BE2C (cell line): Measurements from ENCODE around the gene CHCHD6.

Source experiments
- DNase-seq: peaks from one replicate; pipeline ENCODE4 v3.0.0-alpha.2; 2020
- H3K27me3 ChIP-seq: fragments of 250-450 bp; sonication (Bioruptor Pico); 2 replicates; pipeline ENCODE4 v1.5.1; 2020; ENCODE audit warnings: mild to moderate bottlenecking
- H3K36me3 ChIP-seq: fragments of 250-450 bp; sonication (Bioruptor Pico); 2 replicates; pipeline ENCODE4 v1.5.1; 2020; ENCODE audit warnings: mild to moderate bottlenecking
- H3K4me1 ChIP-seq: fragments of 250-450 bp; sonication (Bioruptor Pico); 2 replicates; pipeline ENCODE4 v1.5.1; 2020
- H3K4me3 ChIP-seq: 2 replicates; pipeline ENCODE4 v1.5.1; 2011; ENCODE audit warnings: low read depth, low read length
- H3K9me3 ChIP-seq: fragments of 250-450 bp; sonication (Bioruptor Pico); 2 replicates; pipeline ENCODE4 v1.5.1; 2020
- TF ChIP-seq, protein P1 (sequence below): IDR thresholded peaks from 2 replicates; pipeline ENCODE4 v1.5.1; 2012; ENCODE audit warnings: mild to moderate bottlenecking, low read depth, low read length

CHCHD6 gene

DNA sequence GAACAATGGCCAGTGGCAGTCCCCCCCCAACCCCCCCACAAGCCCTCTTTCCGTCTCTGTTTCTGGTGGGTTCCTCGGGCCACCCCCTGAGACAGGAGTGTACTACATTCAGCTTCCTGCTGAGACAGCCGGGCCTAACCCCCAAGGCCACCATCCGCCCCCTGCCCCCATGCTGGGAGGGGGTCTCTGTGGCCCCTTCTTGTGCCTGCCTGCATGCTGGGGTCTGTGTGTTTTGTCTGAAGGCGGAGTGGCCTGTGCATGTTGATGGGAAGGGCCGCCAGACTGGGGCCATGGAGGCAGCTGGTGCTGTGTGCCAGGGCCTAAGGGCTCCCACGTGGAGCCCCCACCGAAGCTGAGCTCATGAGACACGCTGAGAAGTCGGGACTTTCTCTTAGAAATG is 305.5 kb downstream of the CHCHD6 start:
- Histone ChIP-seq H3K9me3 (no peaks in the 10 kb centered on the region; the same call in 1 of the 2 replicates), H3K4me1 (peaks cover 60% of the 10 kb centered on the region), H3K4me3 (no peak overlapping the region), H3K27me3 (no peaks in the 10 kb centered on the region), H3K36me3 (peaks cover 43% of the 10 kb centered on the region)
- TF ChIP-seq, protein P1, sequence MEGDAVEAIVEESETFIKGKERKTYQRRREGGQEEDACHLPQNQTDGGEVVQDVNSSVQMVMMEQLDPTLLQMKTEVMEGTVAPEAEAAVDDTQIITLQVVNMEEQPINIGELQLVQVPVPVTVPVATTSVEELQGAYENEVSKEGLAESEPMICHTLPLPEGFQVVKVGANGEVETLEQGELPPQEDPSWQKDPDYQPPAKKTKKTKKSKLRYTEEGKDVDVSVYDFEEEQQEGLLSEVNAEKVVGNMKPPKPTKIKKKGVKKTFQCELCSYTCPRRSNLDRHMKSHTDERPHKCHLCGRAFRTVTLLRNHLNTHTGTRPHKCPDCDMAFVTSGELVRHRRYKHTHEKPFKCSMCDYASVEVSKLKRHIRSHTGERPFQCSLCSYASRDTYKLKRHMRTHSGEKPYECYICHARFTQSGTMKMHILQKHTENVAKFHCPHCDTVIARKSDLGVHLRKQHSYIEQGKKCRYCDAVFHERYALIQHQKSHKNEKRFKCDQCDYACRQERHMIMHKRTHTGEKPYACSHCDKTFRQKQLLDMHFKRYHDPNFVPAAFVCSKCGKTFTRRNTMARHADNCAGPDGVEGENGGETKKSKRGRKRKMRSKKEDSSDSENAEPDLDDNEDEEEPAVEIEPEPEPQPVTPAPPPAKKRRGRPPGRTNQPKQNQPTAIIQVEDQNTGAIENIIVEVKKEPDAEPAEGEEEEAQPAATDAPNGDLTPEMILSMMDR = no peak
- no peak for DNase-seq
